ENCODE measurements around the gene GLIS1. TPM values are rescaled to one million over a fixed set of nuclear protein-coding genes. Genes with fewer than 3 reads are reported as not detected.
A peak's percentile ranks its signal among the peaks of the same experiment; 100 is the strongest.

Gene GLIS1
- total RNA-seq, 2 experiments from 2014 or later, result not detected

DNA sequence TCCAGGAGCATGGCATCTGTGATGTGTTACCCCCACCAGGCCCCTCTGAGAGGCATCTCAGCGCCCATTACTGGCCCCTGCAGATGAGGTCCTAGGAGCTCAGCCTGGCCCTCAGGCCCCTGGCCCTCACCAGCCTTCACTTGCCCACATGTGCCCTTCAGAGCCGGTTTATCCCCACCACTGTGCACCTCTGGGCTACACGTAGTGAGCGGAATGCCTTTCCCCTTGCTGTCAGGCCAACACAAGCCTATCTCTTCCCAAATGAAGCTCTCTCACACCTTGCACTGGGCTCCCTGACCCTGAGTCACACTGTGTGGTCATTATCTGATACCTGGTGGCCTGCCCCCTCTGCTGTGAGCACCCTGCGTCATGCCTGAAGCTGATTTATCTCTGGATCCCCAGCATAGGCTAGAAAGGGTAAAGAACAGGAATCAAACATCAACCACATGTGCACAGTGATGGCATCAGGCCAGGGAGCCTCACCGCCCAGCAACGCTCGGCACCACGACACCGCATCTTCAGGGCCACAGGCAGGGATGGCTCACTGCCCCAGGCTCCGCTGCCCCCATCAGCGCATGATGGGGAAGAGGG lies 49.1 kb downstream of the GLIS1 start:
- POLR2A ChIA-PET, result no interaction called here
- Mint-ChIP-seq H3K9me3 (no peaks in the 10 kb centered on the region), H3K36me3 (no peaks in the 10 kb centered on the region), H3K27me3 (peaks cover 8% of the 10 kb centered on the region), H3K4me1 (no peaks in the 10 kb centered on the region), H3K27ac (no peak overlapping the region), H3K4me3 (no peak overlapping the region)
- ATAC-seq (ENCODE audit: low read depth) (no peak), DNase-seq (no peak)

DNA sequence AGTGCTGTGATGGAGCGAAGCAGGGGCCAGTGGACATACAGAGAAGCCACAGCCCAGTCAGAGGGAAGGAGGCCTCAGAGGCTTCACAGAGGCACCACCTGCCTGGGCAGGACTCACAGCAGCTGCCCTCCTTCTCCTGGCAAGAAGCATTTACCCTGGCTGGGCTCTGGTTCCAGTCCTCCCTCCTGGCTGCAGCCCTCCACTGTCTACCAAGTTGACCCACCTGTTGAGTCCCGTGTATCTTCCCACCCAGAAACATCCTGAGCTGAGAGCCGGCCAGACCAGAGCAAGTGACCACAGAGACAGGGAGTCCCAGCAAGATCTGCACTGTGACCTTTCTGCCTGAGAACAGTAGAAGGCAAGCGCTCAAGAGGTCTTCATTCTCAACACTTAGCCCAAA lies 49.7 kb downstream of the GLIS1 start:
- ATAC-seq (ENCODE audit: low read depth), result no peak
- H3K27ac Mint-ChIP-seq, result no peak overlapping the region

DNA sequence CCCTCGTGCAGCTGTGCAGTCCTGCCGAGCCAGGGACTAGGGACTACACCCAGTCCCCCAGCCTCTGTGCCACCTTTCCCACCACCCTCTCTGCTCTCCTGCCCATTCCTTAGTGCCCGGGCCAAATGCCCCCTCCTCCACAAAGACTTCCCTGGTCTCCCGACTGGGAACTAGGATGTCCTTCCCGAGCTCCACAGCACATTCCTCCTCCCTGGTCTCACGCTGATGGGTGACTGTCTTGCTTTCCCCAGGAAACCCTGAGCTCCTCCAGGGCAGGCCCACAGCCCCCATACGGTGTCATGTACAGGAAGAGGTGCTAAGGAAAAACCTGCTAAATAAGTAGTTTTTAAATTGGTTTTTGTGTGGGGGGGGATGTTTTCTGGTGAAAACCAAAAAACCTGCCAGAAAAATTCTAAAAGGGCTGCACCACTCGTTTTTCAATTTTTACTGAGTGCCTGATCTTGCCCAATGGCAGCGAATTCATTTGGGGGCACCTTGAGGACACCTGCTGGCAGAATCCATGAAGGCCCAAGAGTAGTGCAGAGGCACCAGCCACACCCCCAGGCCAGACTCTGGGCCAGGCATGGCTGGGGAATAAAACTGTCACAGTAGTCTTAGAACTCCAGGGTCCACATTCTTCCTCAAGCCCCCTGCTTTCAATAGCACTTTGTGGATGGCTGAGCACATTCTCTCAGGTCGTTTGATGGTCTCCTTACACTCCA lies 50.4 kb downstream of the GLIS1 start:
- DNase-seq (no peak), ATAC-seq (ENCODE audit: low read depth) (peak; percentile 47)
- POLR2A ChIA-PET, result no interaction called here
- no peaks in the 10 kb centered on the region for H3K4me1 Mint-ChIP-seq
- no peaks in the 10 kb centered on the region for H3K36me3 Mint-ChIP-seq
- H3K4me3 Mint-ChIP-seq, result no peak overlapping the region
- peaks cover 9% of the 10 kb centered on the region for H3K27me3 Mint-ChIP-seq
- no peak overlapping the region for H3K27ac Mint-ChIP-seq
- no peaks in the 10 kb centered on the region for H3K9me3 Mint-ChIP-seq

More for the DNA sequence above, 49.7 kb downstream of the GLIS1 start:
- no peak for DNase-seq
- H3K27me3 Mint-ChIP-seq, result peaks cover 8% of the 10 kb centered on the region
- H3K4me1 Mint-ChIP-seq, result no peaks in the 10 kb centered on the region
- no peak overlapping the region for H3K4me3 Mint-ChIP-seq
- H3K9me3 Mint-ChIP-seq, result no peaks in the 10 kb centered on the region
- POLR2A ChIA-PET, result no interaction called here
- H3K36me3 Mint-ChIP-seq, result no peaks in the 10 kb centered on the region

DNA sequence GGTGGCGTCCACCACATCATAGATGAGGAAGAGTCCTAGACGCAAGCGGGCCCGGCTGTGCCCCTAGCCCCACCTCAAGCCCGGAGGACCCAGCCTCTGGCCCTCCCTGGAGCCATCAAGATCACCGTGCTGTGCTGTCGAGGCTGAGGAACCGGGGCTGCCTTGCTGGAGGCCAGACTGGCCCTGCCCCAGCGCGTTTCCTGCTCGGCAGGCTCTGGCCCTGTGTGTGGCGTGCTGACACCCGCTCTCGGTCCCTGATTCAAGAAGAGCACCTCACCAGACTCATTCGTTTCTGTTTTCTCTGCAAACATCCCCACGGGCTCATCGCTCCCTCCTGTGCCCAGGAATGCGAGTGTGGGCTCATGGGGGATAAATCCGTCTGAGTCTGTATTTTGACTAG lies 51.1 kb downstream of the GLIS1 start:
- POLR2A ChIA-PET, result no interaction called here
- Mint-ChIP-seq H3K4me3 (no peak overlapping the region), H3K4me1 (no peaks in the 10 kb centered on the region), H3K27me3 (peaks cover 10% of the 10 kb centered on the region), H3K9me3 (no peaks in the 10 kb centered on the region), H3K36me3 (no peaks in the 10 kb centered on the region), H3K27ac (no peak overlapping the region)
- ATAC-seq (ENCODE audit: low read depth) (no peak), DNase-seq (no peak)

DNA sequence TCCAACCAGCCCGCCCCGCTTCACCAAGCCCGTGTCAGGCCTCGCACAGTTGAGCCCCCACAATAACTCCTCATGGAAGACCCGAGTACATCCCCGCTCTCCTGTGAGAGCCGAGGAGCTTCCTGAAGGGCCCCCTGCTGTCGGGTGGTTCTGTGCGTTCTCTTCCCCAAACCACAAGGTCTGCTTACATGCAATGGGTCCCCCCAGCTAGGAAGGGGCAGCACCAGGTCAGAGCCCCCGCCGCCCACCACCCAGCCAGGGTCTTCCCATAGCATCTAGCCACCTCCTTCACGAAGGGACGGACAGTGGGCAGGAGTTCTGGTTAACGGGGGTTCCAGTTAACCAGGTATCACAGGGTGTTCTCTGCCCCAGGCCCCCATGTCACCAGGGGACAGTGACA lies 51.5 kb downstream of the GLIS1 start:
- no peak overlapping the region for H3K27ac Mint-ChIP-seq
- peaks cover 10% of the 10 kb centered on the region for H3K27me3 Mint-ChIP-seq
- no peaks in the 10 kb centered on the region for H3K36me3 Mint-ChIP-seq
- H3K4me3 Mint-ChIP-seq, result no peak overlapping the region
- DNase-seq (no peak), ATAC-seq (ENCODE audit: low read depth) (no peak)
- no peaks in the 10 kb centered on the region for H3K4me1 Mint-ChIP-seq
- H3K9me3 Mint-ChIP-seq, result no peaks in the 10 kb centered on the region
- POLR2A ChIA-PET, result no interaction called here

DNA sequence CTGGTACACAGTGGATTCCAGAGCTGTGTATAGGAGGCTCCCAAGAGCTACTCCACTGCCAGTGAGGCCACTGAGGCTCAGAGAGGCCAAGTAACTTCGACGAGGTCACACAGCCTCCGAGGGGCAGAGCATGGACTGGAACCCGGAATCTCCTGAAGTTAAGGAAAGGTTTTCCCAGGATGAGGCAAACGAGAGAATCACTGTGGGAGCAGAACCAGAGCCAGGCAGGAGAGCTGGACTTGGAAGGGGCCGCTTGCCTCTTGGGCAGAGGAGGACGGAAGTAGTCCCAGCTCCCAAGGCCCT lies 52.0 kb downstream of the GLIS1 start:
- Mint-ChIP-seq H3K4me3 (no peak overlapping the region), H3K36me3 (no peaks in the 10 kb centered on the region), H3K27me3 (peaks cover 15% of the 10 kb centered on the region), H3K9me3 (no peaks in the 10 kb centered on the region), H3K27ac (no peak overlapping the region), H3K4me1 (peaks cover 2% of the 10 kb centered on the region)
- ATAC-seq (ENCODE audit: low read depth) (no peak), DNase-seq (no peak)
- POLR2A ChIA-PET, result no interaction called here

DNA sequence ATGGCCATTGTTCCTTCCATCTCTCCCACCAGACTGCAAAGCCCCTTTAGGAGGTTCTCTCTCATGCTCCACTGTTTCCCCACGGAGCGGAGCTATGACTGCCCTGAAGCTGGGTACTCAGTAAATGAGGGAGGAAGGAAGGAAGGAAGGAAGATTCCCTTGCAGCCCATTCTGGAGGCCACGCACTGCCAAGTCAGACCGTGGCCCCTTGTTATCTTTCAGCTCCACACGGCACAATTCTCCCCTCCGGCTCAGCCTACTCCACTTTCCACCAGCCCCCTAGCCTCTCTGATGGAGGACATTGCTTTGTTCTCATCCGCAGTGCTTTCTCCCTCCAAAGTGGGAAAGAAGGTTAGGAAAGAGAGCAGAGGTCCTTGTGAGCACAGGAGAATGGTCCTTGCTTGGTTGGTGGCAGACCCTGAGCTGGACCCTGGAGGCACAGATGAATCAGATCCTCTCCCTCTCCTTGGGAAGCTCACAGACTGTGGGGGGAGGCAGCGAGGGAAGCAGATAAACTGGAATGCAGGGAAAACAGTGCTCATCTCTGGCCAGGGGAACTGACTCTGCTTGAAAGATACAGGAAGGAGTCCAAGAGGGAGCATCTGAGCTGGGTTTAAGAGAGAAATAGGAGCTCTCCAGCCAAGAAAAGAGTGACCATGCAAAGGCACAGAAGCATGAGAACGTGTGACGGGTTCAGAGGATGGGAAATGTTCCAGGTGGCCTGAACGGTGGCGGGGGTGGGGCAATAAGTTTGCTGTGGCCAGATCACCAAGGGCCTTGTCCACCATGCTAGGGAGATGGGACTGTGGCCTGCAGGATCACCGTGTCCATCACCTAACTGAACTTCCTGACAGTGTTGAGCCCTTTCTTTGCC lies 52.6 kb downstream of the GLIS1 start:
- H3K4me3 Mint-ChIP-seq, result no peak overlapping the region
- POLR2A ChIA-PET, result no interaction called here
- H3K27ac Mint-ChIP-seq, result no peak overlapping the region
- H3K9me3 Mint-ChIP-seq, result no peaks in the 10 kb centered on the region
- DNase-seq (no peak), ATAC-seq (ENCODE audit: low read depth) (no peak)
- peaks cover 4% of the 10 kb centered on the region for H3K4me1 Mint-ChIP-seq
- H3K36me3 Mint-ChIP-seq, result no peaks in the 10 kb centered on the region
- H3K27me3 Mint-ChIP-seq, result peaks cover 13% of the 10 kb centered on the region

DNA sequence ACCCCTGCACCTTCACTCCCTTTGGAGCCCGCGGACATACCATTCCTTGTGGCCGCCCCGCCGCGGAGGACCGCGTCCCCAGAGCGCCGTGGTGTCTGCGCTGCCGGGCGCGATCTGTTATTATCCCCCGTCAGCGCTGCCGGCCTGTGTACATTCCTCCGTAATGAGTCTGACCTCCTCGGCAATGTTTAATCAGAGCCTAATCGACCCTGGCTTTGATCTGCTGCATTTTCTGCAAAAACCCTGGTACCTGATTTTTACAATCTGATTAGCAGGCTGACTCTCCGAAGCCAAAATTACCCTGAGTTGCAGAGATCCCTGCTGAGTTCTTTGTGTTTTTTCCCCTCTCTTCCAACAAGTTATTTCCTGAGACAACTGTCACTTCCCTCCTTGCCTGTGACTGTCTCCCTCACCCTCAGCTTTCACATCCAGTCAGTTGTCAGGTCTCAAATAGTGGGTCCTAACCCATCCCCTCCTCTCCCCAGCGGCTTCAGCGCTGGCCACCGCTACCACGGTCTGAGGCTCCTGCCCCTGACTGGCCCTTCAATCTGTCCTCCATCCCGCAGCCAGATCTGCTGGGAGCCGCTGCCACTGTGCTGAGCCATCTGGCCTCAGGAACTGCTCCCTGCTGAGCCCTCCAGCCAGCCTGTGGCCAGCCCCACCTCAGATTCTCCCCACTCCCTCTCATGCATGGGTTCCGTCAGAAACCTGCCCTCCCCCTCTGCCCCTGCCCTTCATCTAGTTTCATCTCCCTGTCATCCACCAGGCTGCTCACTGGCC lies 53.5 kb downstream of the GLIS1 start:
- Mint-ChIP-seq H3K9me3 (no peaks in the 10 kb centered on the region), H3K4me3 (no peak overlapping the region), H3K27ac (no peak overlapping the region), H3K27me3 (peaks cover 15% of the 10 kb centered on the region), H3K36me3 (no peaks in the 10 kb centered on the region), H3K4me1 (peaks cover 4% of the 10 kb centered on the region)
- no peak for ATAC-seq (ENCODE audit: low read depth)
- DNase-seq, result no peak
- POLR2A ChIA-PET, result no interaction called here

DNA sequence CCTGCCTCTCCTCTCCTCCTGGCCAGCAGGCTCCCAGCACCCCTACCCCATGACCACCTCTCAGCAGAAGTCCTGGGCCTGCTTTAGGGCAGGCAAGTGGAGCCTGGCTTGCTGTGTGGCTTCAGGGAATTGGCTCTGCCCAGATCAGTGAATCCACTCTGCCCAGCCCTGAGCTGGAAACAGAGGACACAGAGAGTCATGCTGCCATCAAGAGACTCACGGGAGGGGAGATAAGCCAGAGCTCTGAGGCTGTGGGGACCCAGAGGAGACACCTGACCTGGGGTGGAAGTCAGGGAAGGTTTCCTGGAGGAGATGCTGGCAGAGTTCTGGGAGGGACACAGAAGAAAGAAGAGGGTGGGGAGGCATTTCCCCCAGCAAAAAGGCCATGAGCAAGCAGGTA lies 54.2 kb downstream of the GLIS1 start:
- Mint-ChIP-seq H3K27me3 (peaks cover 15% of the 10 kb centered on the region), H3K27ac (no peak overlapping the region), H3K4me1 (peaks cover 4% of the 10 kb centered on the region), H3K36me3 (no peaks in the 10 kb centered on the region), H3K4me3 (no peak overlapping the region), H3K9me3 (no peaks in the 10 kb centered on the region)
- no peak for DNase-seq
- POLR2A ChIA-PET, result interaction anchor here (0.7 kb wide), 1 partner anchor 13 kb away, joined by 3 read pairs; no protein-coding TSS in a partner anchor
- no peak for ATAC-seq (ENCODE audit: low read depth)

DNA sequence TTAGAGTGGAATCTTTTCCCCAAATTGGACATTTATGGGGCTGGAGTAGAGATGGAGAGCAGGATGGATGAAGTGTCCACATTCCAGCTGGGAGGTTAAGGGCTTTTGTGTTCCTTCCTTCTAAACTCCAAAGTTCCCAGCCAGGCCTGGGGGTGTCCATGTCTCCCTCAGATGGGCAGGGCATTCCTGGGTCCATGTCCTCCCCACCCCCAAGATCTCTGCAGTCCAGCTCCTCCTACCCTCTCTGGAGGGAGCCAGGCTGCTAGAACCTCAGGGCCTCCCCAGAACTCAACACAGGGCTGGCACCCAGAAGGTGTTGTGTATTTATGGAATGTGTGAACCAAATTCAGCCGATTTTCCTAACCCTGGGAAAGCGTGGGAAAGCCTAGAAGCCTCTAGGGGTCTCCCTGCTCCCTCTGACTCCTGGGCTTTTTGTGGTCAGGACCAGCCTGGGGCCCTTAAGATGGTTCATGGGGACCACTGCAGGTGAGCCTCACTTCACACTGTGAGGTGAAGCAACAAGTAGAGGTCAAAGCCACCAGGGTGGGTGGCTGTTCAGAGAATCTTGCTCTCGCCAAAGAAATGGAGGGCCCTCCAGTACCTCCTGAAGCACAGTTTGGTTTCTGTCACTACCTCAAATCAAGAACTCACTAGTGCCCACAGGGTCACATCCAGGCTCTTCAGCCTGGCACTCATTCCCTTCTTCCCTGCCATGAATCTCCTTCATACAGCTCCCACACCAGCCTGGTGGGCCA lies 54.8 kb downstream of the GLIS1 start:
- POLR2A ChIA-PET, result interaction anchor here (0.7 kb wide), 1 partner anchor 13 kb away, joined by 3 read pairs; no protein-coding TSS in a partner anchor
- H3K9me3 Mint-ChIP-seq, result no peaks in the 10 kb centered on the region
- no peak for DNase-seq
- no peak for ATAC-seq (ENCODE audit: low read depth)
- no peak overlapping the region for H3K27ac Mint-ChIP-seq
- no peaks in the 10 kb centered on the region for H3K36me3 Mint-ChIP-seq
- no peak overlapping the region for H3K4me3 Mint-ChIP-seq
- H3K27me3 Mint-ChIP-seq, result peaks cover 15% of the 10 kb centered on the region
- peaks cover 4% of the 10 kb centered on the region for H3K4me1 Mint-ChIP-seq

DNA sequence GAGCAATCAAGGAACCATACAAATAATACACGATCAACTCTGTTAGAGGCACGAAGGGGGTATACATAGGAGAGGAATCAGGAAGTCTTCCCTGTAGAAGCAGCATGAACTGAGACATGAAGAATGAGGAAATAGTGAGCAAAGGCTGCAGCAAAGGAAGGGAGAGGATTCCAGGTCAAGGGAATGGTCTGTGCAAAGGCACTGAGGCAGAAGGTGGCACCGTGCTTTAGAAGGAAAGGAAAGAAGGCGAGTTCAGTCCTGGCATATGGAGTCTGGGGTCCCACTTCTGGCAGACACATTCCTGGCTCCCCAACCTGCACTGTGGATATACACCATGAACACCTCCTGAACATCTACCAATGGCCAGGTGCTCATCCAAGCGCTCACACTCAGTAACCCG lies 56.1 kb downstream of the GLIS1 start:
- H3K9me3 Mint-ChIP-seq, result no peaks in the 10 kb centered on the region
- ATAC-seq (ENCODE audit: low read depth) (no peak), DNase-seq (no peak)
- no peaks in the 10 kb centered on the region for H3K36me3 Mint-ChIP-seq
- H3K4me3 Mint-ChIP-seq, result no peak overlapping the region
- peaks cover 4% of the 10 kb centered on the region for H3K4me1 Mint-ChIP-seq
- POLR2A ChIA-PET, result no interaction called here
- H3K27ac Mint-ChIP-seq, result no peak overlapping the region
- peaks cover 15% of the 10 kb centered on the region for H3K27me3 Mint-ChIP-seq

DNA sequence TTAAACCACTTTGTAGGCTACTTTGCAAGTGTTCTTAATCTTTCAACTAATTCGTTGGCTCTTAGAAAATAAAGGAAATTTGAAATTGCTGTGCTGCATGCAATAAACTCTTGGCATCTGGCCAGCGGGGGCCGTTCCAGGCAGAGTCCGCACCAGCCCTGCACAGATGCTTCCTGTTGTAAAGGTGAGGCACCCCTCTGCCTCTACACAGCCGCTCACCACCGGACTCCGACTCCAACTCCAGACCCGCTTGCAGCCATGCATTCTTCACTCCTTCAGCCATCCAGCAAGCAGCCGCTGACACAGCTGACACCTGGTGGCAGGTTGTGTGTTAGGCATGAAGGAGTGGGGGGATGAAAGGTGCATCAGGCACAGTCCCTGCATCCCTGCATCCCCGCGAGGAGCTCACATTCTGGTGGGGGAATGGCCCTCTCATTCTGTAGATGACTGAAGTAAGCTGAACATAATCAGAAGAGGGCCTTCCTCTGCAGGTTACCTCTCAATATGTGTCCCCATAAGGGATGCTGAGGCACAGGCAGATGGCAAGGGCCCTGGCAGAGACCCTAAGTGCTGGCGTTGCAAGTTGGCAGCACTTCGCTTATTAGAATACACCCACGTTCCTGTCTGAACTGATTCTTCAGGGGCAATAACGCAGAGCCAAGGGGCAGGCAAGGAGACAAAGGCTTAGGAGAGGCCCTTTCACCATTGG lies 56.8 kb downstream of the GLIS1 start:
- Mint-ChIP-seq H3K9me3 (no peaks in the 10 kb centered on the region), H3K4me1 (peaks cover 4% of the 10 kb centered on the region), H3K27ac (no peak overlapping the region), H3K36me3 (no peaks in the 10 kb centered on the region), H3K4me3 (no peak overlapping the region), H3K27me3 (peaks cover 15% of the 10 kb centered on the region)
- ATAC-seq (ENCODE audit: low read depth), result peak; percentile 67
- POLR2A ChIA-PET, result no interaction called here
- DNase-seq, result peak; percentile 53
